H9 (cell line): Measurements from ENCODE around the gene TBC1D1. TPM values are rescaled to one million over a fixed set of nuclear protein-coding genes. Genes with fewer than 3 reads are reported as not detected.
A peak's percentile ranks its signal among the peaks of the same experiment; 100 is the strongest.

Source experiments
- DNase-seq: peaks from one replicate; pipeline ENCODE4 v3.0.0-alpha.2; 2017
- H2AFZ ChIP-seq: one replicate; pipeline ENCODE4 v1.6.1; 2013; ENCODE audit warnings: mild to moderate bottlenecking, low read length, control low read depth, moderate library complexity
- H2AK5ac ChIP-seq: 2 replicates; pipeline ENCODE4 v1.6.1; 2013; ENCODE audit warnings: low read length, control low read depth, mixed read lengths; ENCODE audit not compliant: insufficient read length
- H2BK120ac ChIP-seq: one replicate; pipeline ENCODE4 v1.6.1; 2013; ENCODE audit warnings: low read depth, mild to moderate bottlenecking, low read length, control low read depth, inconsistent platforms; ENCODE audit not compliant: poor library complexity, severe bottlenecking
- H2BK12ac ChIP-seq: 2 replicates; pipeline ENCODE4 v1.6.1; 2013; ENCODE audit warnings: low read length, control low read depth, mixed read lengths, low read depth; ENCODE audit not compliant: insufficient read length
- H2BK15ac ChIP-seq: 2 replicates; pipeline ENCODE4 v1.6.1; 2013; ENCODE audit warnings: low read depth, low read length, control low read depth
- H2BK20ac ChIP-seq: one replicate; pipeline ENCODE4 v1.6.1; 2013; ENCODE audit warnings: low read depth, mild to moderate bottlenecking, low read length, control low read depth, inconsistent platforms; ENCODE audit not compliant: poor library complexity, severe bottlenecking
- H2BK5ac ChIP-seq: 2 replicates; pipeline ENCODE4 v1.6.1; 2013; ENCODE audit warnings: low read length, control low read depth, mixed read lengths; ENCODE audit not compliant: insufficient read length
- H3K14ac ChIP-seq: 2 replicates; pipeline ENCODE4 v1.6.1; 2013; ENCODE audit warnings: low read length, control low read depth; ENCODE audit not compliant: insufficient read depth
- H3K18ac ChIP-seq: 2 replicates; pipeline ENCODE4 v1.6.1; 2013; ENCODE audit warnings: low read depth, mild to moderate bottlenecking, mixed read lengths, low read length, control low read depth; ENCODE audit not compliant: insufficient read length
- H3K23ac ChIP-seq: 2 replicates; pipeline ENCODE4 v1.6.1; 2013; ENCODE audit warnings: low read length, control low read depth, mixed read lengths, low read depth; ENCODE audit not compliant: insufficient read length
- H3K23me2 ChIP-seq: 2 replicates; pipeline ENCODE4 v1.6.1; 2013; ENCODE audit warnings: low read depth, mild to moderate bottlenecking, mixed read lengths, low read length, control low read depth; ENCODE audit not compliant: insufficient read length, poor library complexity, severe bottlenecking
- H3K27ac ChIP-seq: 2 replicates; pipeline ENCODE4 v1.5.1; 2013; ENCODE audit warnings: low read length, control low read depth, mixed read lengths, low read depth; ENCODE audit not compliant: insufficient read length
- H3K27me3 ChIP-seq: 2 replicates; pipeline ENCODE4 v1.6.1; 2013; ENCODE audit warnings: low read length, control low read depth, inconsistent platforms; ENCODE audit not compliant: insufficient read depth
- H3K4ac ChIP-seq: 2 replicates; pipeline ENCODE4 v1.6.1; 2013; ENCODE audit warnings: low read depth, mild to moderate bottlenecking, control low read depth, inconsistent platforms, low read length, moderate library complexity
- H3K4me1 ChIP-seq: 2 replicates; pipeline ENCODE4 v1.6.1; 2013; ENCODE audit warnings: low read length, control low read depth, inconsistent platforms; ENCODE audit not compliant: insufficient read depth
- H3K4me2 ChIP-seq: 2 replicates; pipeline ENCODE4 v1.6.1; 2013; ENCODE audit warnings: low read length, control low read depth, mixed read lengths; ENCODE audit not compliant: insufficient read length, insufficient read depth
- H3K56ac ChIP-seq: 2 replicates; pipeline ENCODE4 v1.6.1; 2013; ENCODE audit warnings: low read depth, mild to moderate bottlenecking, mixed read lengths, low read length, control low read depth; ENCODE audit not compliant: insufficient read length
- H3K79me1 ChIP-seq: 2 replicates; pipeline ENCODE4 v1.6.1; 2013; ENCODE audit warnings: low read depth, mild to moderate bottlenecking, moderate library complexity, low read length, control low read depth, inconsistent platforms; ENCODE audit not compliant: insufficient read depth, poor library complexity, severe bottlenecking
- H3K79me2 ChIP-seq: 2 replicates; pipeline ENCODE4 v1.6.1; 2013; ENCODE audit warnings: low read length, control low read depth, inconsistent platforms; ENCODE audit not compliant: insufficient read depth
- H3K9ac ChIP-seq: 2 replicates; pipeline ENCODE4 v1.6.1; 2013; ENCODE audit warnings: low read length, control low read depth, mixed read lengths; ENCODE audit not compliant: insufficient read length; ENCODE audit errors: extremely low read depth
- H3K9me3 ChIP-seq: one replicate; pipeline ENCODE4 v1.6.1; 2013; ENCODE audit warnings: low read depth, low read length, inconsistent platforms; ENCODE audit not compliant: control insufficient read depth
- H3T11ph ChIP-seq: one replicate; pipeline ENCODE4 v1.6.1; 2013; ENCODE audit warnings: mild to moderate bottlenecking, low read length, control low read depth, inconsistent platforms
- H4K20me1 ChIP-seq: one replicate; pipeline ENCODE4 v1.6.1; 2013; ENCODE audit not compliant: control insufficient read depth, insufficient read length, insufficient read depth
- H4K5ac ChIP-seq: 2 replicates; pipeline ENCODE4 v1.6.1; 2013; ENCODE audit warnings: low read depth, mild to moderate bottlenecking, mixed read lengths, low read length, control low read depth; ENCODE audit not compliant: insufficient read length
- H4K8ac ChIP-seq: replicated peaks from 2 replicates; pipeline ENCODE4 v1.6.1; 2013; ENCODE audit warnings: low read length, control low read depth, mixed read lengths, low read depth; ENCODE audit not compliant: insufficient read length
- H4K91ac ChIP-seq: 2 replicates; pipeline ENCODE4 v1.6.1; 2013; ENCODE audit warnings: low read depth, mild to moderate bottlenecking, moderate library complexity, mixed read lengths, low read length, control low read depth; ENCODE audit not compliant: insufficient read length
- H3K27ac Mint-ChIP-seq, 3 experiments: 2 replicates in 2 of 3; 3 replicates in 1 of 3; pipeline ENCODE4 v1.8.0; 2020 to 2021; ENCODE audit warnings: mixed read lengths in 3 of 3, mild to moderate bottlenecking in 1 of 3, moderate library complexity in 1 of 3
- H3K27me3 Mint-ChIP-seq: 2 replicates; pipeline ENCODE4 v1.8.0; 2021; ENCODE audit warnings: low read depth, mild to moderate bottlenecking, moderate library complexity, mixed read lengths
- H3K36me3 Mint-ChIP-seq, 3 experiments: 2 replicates in 2 of 3; 3 replicates in 1 of 3; pipeline ENCODE4 v1.8.0; 2020 to 2021; ENCODE audit warnings: low read depth in 3 of 3, mixed read lengths in 3 of 3; ENCODE audit not compliant: insufficient read depth in 1 of 3
- H3K4me1 Mint-ChIP-seq, 2 experiments: 2 replicates each; pipeline ENCODE4 v1.8.0; 2020; ENCODE audit warnings: mixed read lengths in 2 of 2
- H3K4me3 Mint-ChIP-seq, 2 experiments: 2 replicates in 1 of 2; 3 replicates in 1 of 2; pipeline ENCODE4 v1.8.0; 2020 to 2021; ENCODE audit warnings: mild to moderate bottlenecking in 2 of 2, mixed read lengths in 2 of 2, moderate library complexity in 1 of 2
- H3K9me3 Mint-ChIP-seq, 2 experiments: 2 replicates in 1 of 2; 3 replicates in 1 of 2; pipeline ENCODE4 v1.8.0; 2020; ENCODE audit warnings: mild to moderate bottlenecking in 2 of 2, mixed read lengths in 2 of 2, moderate library complexity in 1 of 2
- CTCF ChIP-seq: fragments of 200-600 bp; sonication (generic); conservative IDR thresholded peaks from 3 replicates; pipeline ENCODE4 v1.8.0; 2021; ENCODE audit warnings: antibody characterized with exemption, mild to moderate bottlenecking
- WGBS: extraction: QIAGEN DNeasy Blood & Tissue Kit; methylation state at CpG from one replicate; pipeline ENCODE4 v1.1.7; 2013; ENCODE audit warnings: missing lambda C conversion rate, low lambda C conversion rate, mixed read lengths; ENCODE audit not compliant: insufficient read length; ENCODE audit errors: extremely low coverage; 5-methylcytosine and 5-hydroxymethylcytosine counted together
- total RNA-seq: library from RNA; stranded (reverse); gene quantifications from 2 replicates; pipeline ENCODE4 v1.2.1, GENCODE V29; 2021

The TBC1D1 gene
- total RNA-seq, 1 experiment from 2014 or later, result 109 TPM

GRCh38 chr4:38106311-38106710 is 215.4 kb downstream of the TBC1D1 start:
- Histone ChIP-seq H2AFZ (no peak overlapping the region), H3K9ac (no peak overlapping the region), H3K4ac (no peak overlapping the region; the same call in 1 of the 2 replicates), H3K18ac (no peak overlapping the region), H3K27ac (no peak overlapping the region), H4K5ac (no peak overlapping the region), H4K8ac (no peak overlapping the region), H3K56ac (no peak overlapping the region), H3K79me2 (no peaks in the 10 kb centered on the region), H3K23me2 (peaks cover 3% of the 10 kb centered on the region), H3K4me2 (no peak overlapping the region), H2BK20ac (no peak overlapping the region), H3K23ac (no peak overlapping the region), H3K79me1 (no peaks in the 10 kb centered on the region), H4K91ac (peak overlapping the region; percentile 76), H4K20me1 (no peaks in the 10 kb centered on the region), H2BK5ac (no peak overlapping the region), H3K9me3 (no peaks in the 10 kb centered on the region), H2AK5ac (no peak overlapping the region), H3T11ph (no peak overlapping the region), H3K27me3 (no peaks in the 10 kb centered on the region), H2BK15ac (no peak overlapping the region), H3K4me1 (no peaks in the 10 kb centered on the region; the same call in 1 of the 2 replicates), H2BK120ac (no peak overlapping the region), H3K14ac (no peak overlapping the region), H2BK12ac (no peak overlapping the region)
- no peak for DNase-seq
- no peaks in the 10 kb centered on the region for H3K9me3 Mint-ChIP-seq
- H3K4me1 Mint-ChIP-seq, result peaks cover 11 to 14% of the 10 kb centered on the region in 2 experiments
- H3K27ac Mint-ChIP-seq, result no peak overlapping the region; a peak in 1 of 7 replicates
- no CpG with 5 or more reads among the region's 4 CpGs for WGBS
- H3K36me3 Mint-ChIP-seq, result peaks cover 23 to 44% (median 43%) of the 10 kb centered on the region in 3 experiments
- no peak for TF ChIP-seq CTCF
- no peak overlapping the region for H3K4me3 Mint-ChIP-seq
- no peaks in the 10 kb centered on the region for H3K27me3 Mint-ChIP-seq
